Calu3 (cell line): ENCODE results near the gene CPT1C. TPM values are rescaled to one million over a fixed set of nuclear protein-coding genes. Genes with fewer than 3 reads are reported as not detected.

Source experiments
- Bru-seq: library from RNA; stranded (reverse); fragments of 400-500 nt; gene quantifications from one replicate; lab custom pipeline; 2021; lab: Mats Ljungman, UMichigan
- BruChase-seq, 2 experiments: library from RNA; stranded (reverse); fragments of 400-500 nt; gene quantifications; one replicate each; lab custom pipeline; 2021; lab: Mats Ljungman, UMichigan
- BruUV-seq: library from RNA; stranded (reverse); fragments of 400-500 nt; replicated peaks from 2 replicates; lab custom pipeline; 2021; lab: Mats Ljungman, UMichigan
- CTCF ChIA-PET: fragments of 300-600 bp; sonication (Branson Sonifier 250); formaldehyde crosslinking; loops from one replicate; lab custom pipeline; 2022; ENCODE audit warnings: antibody characterized with exemption; lab: Charles Lee
- DNase-seq: peaks from one replicate; pipeline ENCODE4 v3.0.0; 2022
- H3K27ac Mint-ChIP-seq: one replicate; pipeline ENCODE4 v1.8.0; 2022; ENCODE audit warnings: mixed read lengths; ENCODE audit not compliant: unreplicated experiment
- H3K27me3 Mint-ChIP-seq: one replicate; pipeline ENCODE4 v1.8.0; 2022; ENCODE audit warnings: mixed read lengths; ENCODE audit not compliant: unreplicated experiment
- H3K36me3 Mint-ChIP-seq: one replicate; pipeline ENCODE4 v1.8.0; 2022; ENCODE audit warnings: mild to moderate bottlenecking, moderate library complexity, mixed read lengths; ENCODE audit not compliant: insufficient read depth, unreplicated experiment
- H3K4me1 Mint-ChIP-seq: one replicate; pipeline ENCODE4 v1.8.0; 2022; ENCODE audit warnings: mild to moderate bottlenecking, low read depth, mixed read lengths; ENCODE audit not compliant: unreplicated experiment
- H3K4me3 Mint-ChIP-seq: one replicate; pipeline ENCODE4 v1.8.0; 2022; ENCODE audit warnings: mild to moderate bottlenecking, low read depth, moderate library complexity, mixed read lengths; ENCODE audit not compliant: unreplicated experiment
- H3K9me3 Mint-ChIP-seq: one replicate; pipeline ENCODE4 v1.8.0; 2022; ENCODE audit warnings: low read depth, mixed read lengths; ENCODE audit not compliant: unreplicated experiment
- CTCF ChIP-seq: fragments of 200-600 bp; IDR thresholded peaks from one replicate; pipeline ENCODE4 v1.8.0; 2022; ENCODE audit warnings: antibody characterized with exemption; ENCODE audit not compliant: unreplicated experiment
- intact Hi-C: fragments of 100-400 bp; cut with micrococcal nuclease; formaldehyde crosslinking; loops from one replicate; pipeline ENCODE4 v1.10.0; 2022; ENCODE audit not compliant: unreplicated experiment
- long read RNA-seq: library from polyadenylated mRNA; stranded (forward); transcript quantifications from one replicate; pipeline ENCODE4 v2.0.0, GENCODE V29; 2022
- total RNA-seq: library from RNA; stranded (reverse); gene quantifications from 2 replicates; pipeline ENCODE4 v1.2.3, GENCODE V29; 2022

The CPT1C gene
- 0.57 and 1.4 TPM in 2 replicates for total RNA-seq
- Bru-seq, nascent RNA, result percentile 19 among the genes with signal in this experiment
- percentile 38 among the genes with signal in this experiment for BruChase-seq, experiment 1, labeled RNA remaining after a 6-hour chase
- BruChase-seq, experiment 2, labeled RNA remaining after a 2-hour chase, result percentile 27 among the genes with signal in this experiment
- long read RNA-seq, result 0 reads

DNA sequence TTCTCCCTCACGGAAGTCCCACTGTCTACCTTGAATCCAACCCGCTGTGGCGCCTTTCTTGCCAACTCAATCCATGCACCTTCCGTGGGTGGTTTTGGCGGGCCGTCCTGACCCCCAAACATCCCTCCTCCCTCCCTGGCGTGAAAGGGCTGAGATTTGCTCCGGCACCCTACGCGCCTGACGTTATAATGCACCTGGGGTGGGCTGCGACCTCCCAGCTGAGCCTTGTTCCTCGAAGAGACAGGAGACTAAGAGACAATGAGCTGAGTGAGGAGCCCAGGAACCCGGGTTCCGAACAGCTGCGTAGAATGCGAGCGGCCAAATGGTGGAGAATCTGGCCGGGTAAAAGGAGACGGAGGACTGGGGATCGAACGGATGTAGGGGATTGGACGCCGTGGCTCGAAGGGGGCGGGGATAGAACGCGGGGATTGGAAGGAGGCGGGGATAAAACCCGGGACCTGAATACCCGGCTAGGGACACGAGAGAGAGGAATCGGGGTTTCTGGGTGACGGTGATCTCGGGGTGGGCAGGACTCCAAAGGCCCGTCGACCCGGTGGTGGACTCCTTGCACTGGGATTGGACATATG is at the start of gene CPT1C:
Gene CPT1C (plus strand): TSS at position 461 of the 587 bp plus-strand sequence. CDS start 1,137 bp downstream, outside the sequence.
- Mint-ChIP-seq H3K36me3 (peaks cover 66% of the 10 kb centered on the region), H3K4me3 (no peak within 1 kb of the TSS), H3K27ac (peak within 1 kb of the TSS; percentile 24), H3K9me3 (no peaks in the 10 kb centered on the region), H3K27me3 (no peaks in the 10 kb centered on the region), H3K4me1 (no peaks in the 10 kb centered on the region)
- no TSS peak for BruUV-seq
- DNase-seq, result no peak
- no peak for TF ChIP-seq CTCF
- CTCF ChIA-PET, result no interaction called here
- intact Hi-C loops, result no loop called here

DNA sequence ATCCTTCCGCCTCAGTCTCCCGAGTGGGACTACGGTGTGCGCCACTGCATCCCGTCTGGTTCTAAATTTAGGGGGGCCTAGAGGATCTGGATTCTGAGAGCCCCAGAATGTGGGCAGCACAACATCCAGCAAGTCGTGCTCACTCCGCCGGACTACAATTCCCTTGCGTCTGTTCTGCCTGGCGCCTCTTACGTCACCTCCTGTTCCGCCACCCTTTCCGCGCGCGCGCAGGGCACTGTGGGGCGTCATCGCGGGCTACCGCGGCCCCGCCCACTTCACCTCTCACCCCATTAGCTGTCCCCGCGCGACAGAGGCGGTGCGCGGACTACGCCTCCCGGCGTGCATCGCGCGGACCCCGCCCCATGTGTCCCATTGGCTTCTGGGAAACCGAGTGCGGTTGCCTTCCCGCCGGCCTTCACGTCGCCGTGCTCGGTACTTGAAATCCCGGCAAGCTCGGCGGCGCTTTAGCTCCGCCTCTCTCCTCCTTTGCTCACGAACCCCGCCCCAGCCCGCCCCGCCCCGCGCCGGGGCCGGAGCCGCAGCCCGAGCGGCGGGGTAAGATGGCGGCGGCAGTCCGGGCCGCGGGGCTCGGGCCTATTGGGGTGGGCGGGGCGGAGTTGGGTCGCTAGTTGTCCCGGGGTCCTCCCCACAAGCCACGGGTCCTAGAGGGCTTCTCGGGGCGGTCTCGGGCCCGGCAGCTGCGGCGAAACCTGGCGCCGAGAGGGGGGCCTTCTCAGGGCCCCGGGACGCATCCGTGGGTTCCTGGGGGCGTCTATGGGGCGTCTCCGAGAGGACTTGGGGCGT is 49.0 kb upstream of the CPT1C start, which contains the start of gene SCAF1:
Gene SCAF1 (plus strand): TSS at position 522 of the 804 bp plus-strand sequence. CDS start 2,818 bp downstream, outside the sequence.
- Mint-ChIP-seq H3K9me3 (no peaks in the 10 kb centered on the region), H3K27ac (peak within 1 kb of the TSS; percentile 100), H3K36me3 (peaks cover 90% of the 10 kb centered on the region), H3K4me1 (peaks cover 52% of the 10 kb centered on the region), H3K4me3 (peak within 1 kb of the TSS; percentile 95), H3K27me3 (no peaks in the 10 kb centered on the region)
- intact Hi-C loops, result loop anchor here (2.0 to 5.0 kb wide), 2 partner anchors 51 to 190 kb away; partner anchors contain the start of genes ALDH16A1, PIH1D1 and PRR12
- peak; percentile 100 for DNase-seq
- CTCF ChIA-PET, result interaction anchor here (0.6 to 1.2 kb wide), 6 partner anchors 33 to 55 kb away, joined by 3 to 7 read pairs (median 4); no protein-coding TSS in a partner anchor
- TF ChIP-seq CTCF, result no peak
- no TSS peak for BruUV-seq

- Mint-ChIP-seq H3K4me1 (peaks cover 48% of the 10 kb centered on the region), H3K9me3 (no peaks in the 10 kb centered on the region), H3K36me3 (peaks cover 90% of the 10 kb centered on the region), H3K4me3 (peak overlapping the region; percentile 95), H3K27me3 (no peaks in the 10 kb centered on the region), H3K27ac (peak overlapping the region; percentile 100)
- intact Hi-C loops, result loop anchor here (5.0 kb wide), 1 partner anchor 190 kb away; the partner anchor contains the start of genes ALDH16A1 and PIH1D1
- TF ChIP-seq CTCF, result no peak
- CTCF ChIA-PET, result interaction anchor here (0.6 to 1.2 kb wide), 3 partner anchors 36 to 49 kb away, joined by 3 to 5 read pairs (median 4); no protein-coding TSS in a partner anchor
- DNase-seq, result no peak
- BruUV-seq, result no TSS peak
These were observed 48.4 kb upstream of the CPT1C start for GRCh38 chr19:49642492-49643035.

GRCh38 chr19:49643466-49643865 is 47.5 kb upstream of the CPT1C start:
- no TSS peak for BruUV-seq
- intact Hi-C loops, result loop anchor here (5.0 kb wide), 1 partner anchor 191 kb away; the partner anchor contains the start of genes ALDH16A1 and PIH1D1

More at GRCh38 chr19:49643466-49643865, 47.5 kb upstream of the CPT1C start:
- H3K27me3 Mint-ChIP-seq, result no peaks in the 10 kb centered on the region
- H3K9me3 Mint-ChIP-seq, result no peaks in the 10 kb centered on the region
- CTCF ChIA-PET, result no interaction called here
- TF ChIP-seq CTCF, result no peak
- H3K27ac Mint-ChIP-seq, result no peak overlapping the region
- H3K4me3 Mint-ChIP-seq, result peak overlapping the region; percentile 95
- peaks cover 81% of the 10 kb centered on the region for H3K36me3 Mint-ChIP-seq
- DNase-seq, result no peak
- peaks cover 39% of the 10 kb centered on the region for H3K4me1 Mint-ChIP-seq
